GM12878 (cell line): ENCODE results near the gene HDAC9. TPM values are rescaled to one million over a fixed set of nuclear protein-coding genes. Genes with fewer than 3 reads are reported as not detected.

ENCODE experiments used
- ATAC-seq: fragments of 200-7000 bp; cut with Tn5 transposase; 3 replicates; pipeline ENCODE4 v1.9.1; 2020; ENCODE audit warnings: mild to moderate bottlenecking, moderate library complexity
- BruUV-seq: library from RNA; stranded (reverse); fragments of 400-500 nt; replicated peaks from 2 replicates; lab custom pipeline; 2021; lab: Mats Ljungman, UMichigan
- CTCF ChIA-PET: fragments of 300-600 bp; sonication (Branson Sonifier 250); formaldehyde crosslinking; extraction: SDS; loops from one replicate; lab custom pipeline; 2021; ENCODE audit warnings: inconsistent platforms; lab: Yijun Ruan, JAX
- POLR2A ChIA-PET: fragments of 350-600 bp; formaldehyde crosslinking; extraction: SDS; loops from one replicate; lab custom pipeline; 2021; ENCODE audit warnings: inconsistent platforms; lab: Charles Lee
- RAD21 ChIA-PET: fragments of 300-600 bp; sonication (Branson Sonifier 250); formaldehyde crosslinking; loops from one replicate; lab custom pipeline; 2023; ENCODE audit warnings: antibody characterized with exemption; ENCODE audit not compliant: unreplicated experiment; lab: Charles Lee
- SMC1A ChIA-PET: fragments of 300-600 bp; sonication (Branson Sonifier 250); formaldehyde crosslinking; loops from one replicate; lab custom pipeline; 2023; ENCODE audit not compliant: unreplicated experiment, uncharacterized antibody; lab: Charles Lee
- DNase-seq: peaks from one replicate; pipeline ENCODE4 v3.0.0-alpha.2; 2011; ENCODE audit warnings: low read depth, low spot score
- FAIRE-seq: peaks from 3 replicates; lab custom pipeline; 2011; peaks lifted over from hg19 to GRCh38; lab: Jason Lieb, UNC
- H2AFZ ChIP-seq: 2 replicates; pipeline ENCODE4 v1.6.0; 2011; ENCODE audit warnings: low read depth, low read length, control low read depth; ENCODE audit not compliant: control insufficient read depth
- H3K27ac ChIP-seq: 2 replicates; pipeline ENCODE4 v1.5.1; 2011; ENCODE audit warnings: control low read depth; ENCODE audit not compliant: control insufficient read depth, insufficient read depth
- H3K27me3 ChIP-seq, 2 experiments: replicated peaks in 1 of 2; 2 replicates each; pipeline versions ENCODE4 v1.6.0 to v1.6.1; 2011; ENCODE audit warnings: low read length in 1 of 2; ENCODE audit not compliant: control insufficient read depth in 2 of 2, insufficient read depth in 2 of 2
- H3K36me3 ChIP-seq, 2 experiments: 2 replicates each; pipeline ENCODE4 v1.5.1; 2011; ENCODE audit warnings: low read length in 1 of 2; ENCODE audit not compliant: control insufficient read depth in 2 of 2, insufficient read depth in 2 of 2
- H3K4me1 ChIP-seq: 2 replicates; pipeline ENCODE4 v1.6.1; 2011; ENCODE audit warnings: mild to moderate bottlenecking, low read length, moderate library complexity, mixed read lengths; ENCODE audit not compliant: control insufficient read depth, insufficient read depth
- H3K4me2 ChIP-seq: 2 replicates; pipeline ENCODE4 v1.6.0; 2011; ENCODE audit warnings: control low read depth; ENCODE audit not compliant: control insufficient read depth, insufficient read depth
- H3K4me3 ChIP-seq: fragments of 200-600 bp; sonication (generic); 2 replicates; pipeline ENCODE4 v1.5.1; 2016
- H3K79me2 ChIP-seq: 2 replicates; pipeline ENCODE4 v1.6.0; 2011; ENCODE audit warnings: low read length; ENCODE audit not compliant: control insufficient read depth, insufficient read depth
- H3K9ac ChIP-seq: 2 replicates; pipeline ENCODE4 v1.8.0; 2011; ENCODE audit warnings: low read length, control low read depth, mixed read lengths; ENCODE audit not compliant: control insufficient read depth, insufficient read depth
- H3K9me3 ChIP-seq: replicated peaks from 3 replicates; pipeline ENCODE4 v1.5.1; 2011; ENCODE audit warnings: mild to moderate bottlenecking, low read length; ENCODE audit not compliant: control insufficient read depth, insufficient read depth
- H4K20me1 ChIP-seq: 2 replicates; pipeline ENCODE4 v1.6.0; 2011; ENCODE audit not compliant: control insufficient read depth, insufficient read depth
- CBFB ChIP-seq: IDR thresholded peaks from 2 replicates; pipeline ENCODE4 v1.6.1; 2016; ENCODE audit warnings: antibody characterized with exemption, low read depth
- EED ChIP-seq: sonication (generic); IDR thresholded peaks from 2 replicates; pipeline ENCODE4 v1.6.1; 2016; ENCODE audit warnings: antibody characterized with exemption, low read depth
- EZH2 ChIP-seq: IDR thresholded peaks from 2 replicates; pipeline ENCODE4 v1.6.1; 2012; ENCODE audit warnings: low read depth, mild to moderate bottlenecking, control low read depth, inconsistent platforms, low read length, borderline replicate concordance; ENCODE audit not compliant: control insufficient read depth
- KDM1A ChIP-seq: fragments of 200-600 bp; sonication (generic); IDR thresholded peaks from 2 replicates; pipeline ENCODE4 v1.6.1; 2016; ENCODE audit warnings: borderline replicate concordance
- LARP7 ChIP-seq: fragments of 450-650 bp; IDR thresholded peaks from 2 replicates; pipeline ENCODE4 v1.6.1; 2017; ENCODE audit warnings: mild to moderate bottlenecking
- NFXL1 ChIP-seq: fragments of 450-650 bp; IDR thresholded peaks from 2 replicates; pipeline ENCODE4 v1.6.1; 2017; ENCODE audit warnings: antibody characterized with exemption, mild to moderate bottlenecking, borderline replicate concordance
- SPI1 ChIP-seq: IDR thresholded peaks from 2 replicates; pipeline ENCODE4 v1.6.1; 2011; ENCODE audit warnings: low read depth, mild to moderate bottlenecking, low read length, moderate library complexity, borderline replicate concordance; ENCODE audit not compliant: insufficient read depth
- STAT3 ChIP-seq: IDR thresholded peaks from 2 replicates; pipeline ENCODE4 v1.6.1; 2011; ENCODE audit warnings: low read depth, low read length, improper control_type of control experiment
- WRNIP1 ChIP-seq: IDR thresholded peaks from 2 replicates; pipeline ENCODE4 v1.6.1; 2011; ENCODE audit warnings: low read depth, low read length, improper control_type of control experiment, borderline replicate concordance
- ZNF217 ChIP-seq: fragments of 450-650 bp; IDR thresholded peaks from 2 replicates; pipeline ENCODE4 v1.6.1; 2017; ENCODE audit warnings: antibody characterized with exemption, mild to moderate bottlenecking
- WGBS: methylation state at CpG from one replicate; pipeline ENCODE4 v1.1.6; 2016; ENCODE audit warnings: low lambda C conversion rate; ENCODE audit not compliant: insufficient replicate concordance, insufficient coverage; ENCODE audit errors: missing lambda C conversion rate; 5-methylcytosine and 5-hydroxymethylcytosine counted together
- in situ Hi-C: fragments of 300-500 bp; cut with MboI; formaldehyde crosslinking; loops from 9 replicates; pipeline ENCODE4 v1.14.3; 2018; ENCODE audit warnings: mixed read lengths
- intact Hi-C: fragments of 100-400 bp; cut with micrococcal nuclease; formaldehyde crosslinking; loops from one replicate; pipeline ENCODE4 v1.14.2; 2022; ENCODE audit not compliant: unreplicated experiment
- polyA plus RNA-seq, 11 experiments: library from polyadenylated mRNA; depleted of rRNA in 4 of 11; unstranded in 6 of 11; stranded (reverse) in 5 of 11; fragments of >200 nt; fragmentation: Nextera tagmentation in 4 of 11; fragmentation: Illumina TruSeq in 1 of 11; extraction: Ambion mirVana in 4 of 11; extraction: Trizol in 1 of 11; gene quantifications; 1 replicate in 1 of 11; 2 replicates in 10 of 11; pipeline versions ENCODE4 v1.2.1 to v1.2.3, GENCODE V29; 2011 to 2016; ENCODE audit warnings: inconsistent platforms in 2 of 11, missing spikeins in 2 of 11, low read depth in 1 of 11
- total RNA-seq, 4 experiments: library from RNA; depleted of rRNA in 3 of 4; stranded (reverse); fragments of >200 nt in 3 of 4; fragmentation: Illumina TruSeq in 1 of 4; extraction: Trizol in 1 of 4; gene quantifications; 2 replicates each; pipeline versions ENCODE4 v1.2.1 to v1.2.3, GENCODE V29; 2013 to 2021
- TF ChIP-seq, protein P1 (sequence below): IDR thresholded peaks from 2 replicates; pipeline ENCODE4 v1.6.1; 2012; ENCODE audit warnings: low read length, inconsistent platforms
- TF ChIP-seq, protein P2 (sequence below): fragments of 450-650 bp; IDR thresholded peaks from 2 replicates; pipeline ENCODE4 v1.6.1; 2017; ENCODE audit warnings: mild to moderate bottlenecking, moderate library complexity
- TF ChIP-seq, protein P3 (sequence below): fragments of 450-650 bp; formaldehyde crosslinking; IDR thresholded peaks from 2 replicates; pipeline ENCODE4 v1.4.0; 2022; ENCODE audit warnings: mild to moderate bottlenecking, moderate library complexity
- TF ChIP-seq, protein P4 (sequence below): fragments of 450-650 bp; IDR thresholded peaks from 2 replicates; pipeline ENCODE4 v1.6.1; 2017; ENCODE audit warnings: mild to moderate bottlenecking

Gene HDAC9
- total and polyA plus RNA-seq, 10 of the 15 experiments (the other 5 are each of a cell fraction or from before 2014, with no cell fraction given): 0.73 to 12.8 (median 0.92) TPM

DNA sequence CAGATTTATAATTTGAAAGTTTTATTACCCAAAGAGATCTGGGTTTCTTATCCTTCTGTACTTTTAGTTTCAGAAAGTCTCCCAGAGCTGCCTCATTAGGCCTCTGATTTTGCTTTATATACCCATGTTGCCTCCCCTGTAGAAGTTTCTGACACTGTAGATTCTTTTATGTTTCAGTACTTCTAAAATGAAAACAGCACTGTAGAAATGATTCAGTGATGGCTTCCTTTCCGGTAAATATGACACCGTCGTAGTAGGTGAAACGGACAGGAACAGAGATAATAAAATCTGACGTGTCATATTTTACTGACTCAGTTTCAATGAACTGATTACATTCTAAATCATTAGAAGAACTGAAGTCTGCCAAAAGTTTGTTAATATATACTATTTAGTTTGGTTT, 349.2 kb downstream of the HDAC9 start:
- WGBS: 13% methylated on average over 5 of the region's 5 CpGs
- RAD21 ChIA-PET: no interaction called here
- no peak for TF ChIP-seq EED
- no peak for TF ChIP-seq NFXL1
- TF ChIP-seq, protein P1, sequence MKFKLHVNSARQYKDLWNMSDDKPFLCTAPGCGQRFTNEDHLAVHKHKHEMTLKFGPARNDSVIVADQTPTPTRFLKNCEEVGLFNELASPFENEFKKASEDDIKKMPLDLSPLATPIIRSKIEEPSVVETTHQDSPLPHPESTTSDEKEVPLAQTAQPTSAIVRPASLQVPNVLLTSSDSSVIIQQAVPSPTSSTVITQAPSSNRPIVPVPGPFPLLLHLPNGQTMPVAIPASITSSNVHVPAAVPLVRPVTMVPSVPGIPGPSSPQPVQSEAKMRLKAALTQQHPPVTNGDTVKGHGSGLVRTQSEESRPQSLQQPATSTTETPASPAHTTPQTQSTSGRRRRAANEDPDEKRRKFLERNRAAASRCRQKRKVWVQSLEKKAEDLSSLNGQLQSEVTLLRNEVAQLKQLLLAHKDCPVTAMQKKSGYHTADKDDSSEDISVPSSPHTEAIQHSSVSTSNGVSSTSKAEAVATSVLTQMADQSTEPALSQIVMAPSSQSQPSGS: no peak
- TF ChIP-seq STAT3: no peak
- TF ChIP-seq, protein P2, sequence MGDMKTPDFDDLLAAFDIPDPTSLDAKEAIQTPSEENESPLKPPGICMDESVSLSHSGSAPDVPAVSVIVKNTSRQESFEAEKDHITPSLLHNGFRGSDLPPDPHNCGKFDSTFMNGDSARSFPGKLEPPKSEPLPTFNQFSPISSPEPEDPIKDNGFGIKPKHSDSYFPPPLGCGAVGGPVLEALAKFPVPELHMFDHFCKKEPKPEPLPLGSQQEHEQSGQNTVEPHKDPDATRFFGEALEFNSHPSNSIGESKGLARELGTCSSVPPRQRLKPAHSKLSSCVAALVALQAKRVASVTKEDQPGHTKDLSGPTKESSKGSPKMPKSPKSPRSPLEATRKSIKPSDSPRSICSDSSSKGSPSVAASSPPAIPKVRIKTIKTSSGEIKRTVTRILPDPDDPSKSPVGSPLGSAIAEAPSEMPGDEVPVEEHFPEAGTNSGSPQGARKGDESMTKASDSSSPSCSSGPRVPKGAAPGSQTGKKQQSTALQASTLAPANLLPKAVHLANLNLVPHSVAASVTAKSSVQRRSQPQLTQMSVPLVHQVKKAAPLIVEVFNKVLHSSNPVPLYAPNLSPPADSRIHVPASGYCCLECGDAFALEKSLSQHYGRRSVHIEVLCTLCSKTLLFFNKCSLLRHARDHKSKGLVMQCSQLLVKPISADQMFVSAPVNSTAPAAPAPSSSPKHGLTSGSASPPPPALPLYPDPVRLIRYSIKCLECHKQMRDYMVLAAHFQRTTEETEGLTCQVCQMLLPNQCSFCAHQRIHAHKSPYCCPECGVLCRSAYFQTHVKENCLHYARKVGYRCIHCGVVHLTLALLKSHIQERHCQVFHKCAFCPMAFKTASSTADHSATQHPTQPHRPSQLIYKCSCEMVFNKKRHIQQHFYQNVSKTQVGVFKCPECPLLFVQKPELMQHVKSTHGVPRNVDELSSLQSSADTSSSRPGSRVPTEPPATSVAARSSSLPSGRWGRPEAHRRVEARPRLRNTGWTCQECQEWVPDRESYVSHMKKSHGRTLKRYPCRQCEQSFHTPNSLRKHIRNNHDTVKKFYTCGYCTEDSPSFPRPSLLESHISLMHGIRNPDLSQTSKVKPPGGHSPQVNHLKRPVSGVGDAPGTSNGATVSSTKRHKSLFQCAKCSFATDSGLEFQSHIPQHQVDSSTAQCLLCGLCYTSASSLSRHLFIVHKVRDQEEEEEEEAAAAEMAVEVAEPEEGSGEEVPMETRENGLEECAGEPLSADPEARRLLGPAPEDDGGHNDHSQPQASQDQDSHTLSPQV: no peak
- TF ChIP-seq SPI1: no peak
- TF ChIP-seq CBFB: no peak
- no peak for TF ChIP-seq EZH2
- TF ChIP-seq, protein P3, sequence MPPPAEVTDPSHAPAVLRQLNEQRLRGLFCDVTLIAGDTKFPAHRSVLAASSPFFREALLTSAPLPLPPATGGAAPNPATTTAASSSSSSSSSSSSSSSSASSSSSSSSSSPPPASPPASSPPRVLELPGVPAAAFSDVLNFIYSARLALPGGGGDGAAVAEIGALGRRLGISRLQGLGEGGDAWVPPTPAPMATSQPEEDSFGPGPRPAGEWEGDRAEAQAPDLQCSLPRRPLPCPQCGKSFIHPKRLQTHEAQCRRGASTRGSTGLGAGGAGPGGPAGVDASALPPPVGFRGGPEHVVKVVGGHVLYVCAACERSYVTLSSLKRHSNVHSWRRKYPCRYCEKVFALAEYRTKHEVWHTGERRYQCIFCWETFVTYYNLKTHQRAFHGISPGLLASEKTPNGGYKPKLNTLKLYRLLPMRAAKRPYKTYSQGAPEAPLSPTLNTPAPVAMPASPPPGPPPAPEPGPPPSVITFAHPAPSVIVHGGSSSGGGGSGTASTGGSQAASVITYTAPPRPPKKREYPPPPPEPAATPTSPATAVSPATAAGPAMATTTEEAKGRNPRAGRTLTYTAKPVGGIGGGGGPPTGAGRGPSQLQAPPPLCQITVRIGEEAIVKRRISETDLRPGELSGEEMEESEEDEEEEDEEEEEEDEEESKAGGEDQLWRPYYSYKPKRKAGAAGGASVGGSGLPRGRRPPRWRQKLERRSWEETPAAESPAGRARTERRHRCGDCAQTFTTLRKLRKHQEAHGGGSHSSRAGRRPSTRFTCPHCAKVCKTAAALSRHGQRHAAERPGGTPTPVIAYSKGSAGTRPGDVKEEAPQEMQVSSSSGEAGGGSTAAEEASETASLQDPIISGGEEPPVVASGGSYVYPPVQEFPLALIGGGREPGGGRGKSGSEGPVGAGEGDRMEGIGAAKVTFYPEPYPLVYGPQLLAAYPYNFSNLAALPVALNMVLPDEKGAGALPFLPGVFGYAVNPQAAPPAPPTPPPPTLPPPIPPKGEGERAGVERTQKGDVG (CRISPR knock-in tag): no peak
- no peak for TF ChIP-seq LARP7
- TF ChIP-seq ZNF217: no peak
- no peak for TF ChIP-seq WRNIP1
- no peak for TF ChIP-seq KDM1A
- TF ChIP-seq, protein P4, sequence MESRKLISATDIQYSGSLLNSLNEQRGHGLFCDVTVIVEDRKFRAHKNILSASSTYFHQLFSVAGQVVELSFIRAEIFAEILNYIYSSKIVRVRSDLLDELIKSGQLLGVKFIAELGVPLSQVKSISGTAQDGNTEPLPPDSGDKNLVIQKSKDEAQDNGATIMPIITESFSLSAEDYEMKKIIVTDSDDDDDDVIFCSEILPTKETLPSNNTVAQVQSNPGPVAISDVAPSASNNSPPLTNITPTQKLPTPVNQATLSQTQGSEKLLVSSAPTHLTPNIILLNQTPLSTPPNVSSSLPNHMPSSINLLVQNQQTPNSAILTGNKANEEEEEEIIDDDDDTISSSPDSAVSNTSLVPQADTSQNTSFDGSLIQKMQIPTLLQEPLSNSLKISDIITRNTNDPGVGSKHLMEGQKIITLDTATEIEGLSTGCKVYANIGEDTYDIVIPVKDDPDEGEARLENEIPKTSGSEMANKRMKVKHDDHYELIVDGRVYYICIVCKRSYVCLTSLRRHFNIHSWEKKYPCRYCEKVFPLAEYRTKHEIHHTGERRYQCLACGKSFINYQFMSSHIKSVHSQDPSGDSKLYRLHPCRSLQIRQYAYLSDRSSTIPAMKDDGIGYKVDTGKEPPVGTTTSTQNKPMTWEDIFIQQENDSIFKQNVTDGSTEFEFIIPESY: no peak

More for the DNA sequence above, 349.2 kb downstream of the HDAC9 start:
- Histone ChIP-seq H3K9me3 (no peaks in the 10 kb centered on the region), H3K27ac (no peak overlapping the region), H3K27me3 (no peaks in the 10 kb centered on the region), H3K4me3 (no peak overlapping the region), H3K4me2 (no peak overlapping the region), H3K79me2 (no peaks in the 10 kb centered on the region), H3K36me3 (no peaks in the 10 kb centered on the region), H3K4me1 (no peaks in the 10 kb centered on the region), H4K20me1 (no peaks in the 10 kb centered on the region), H2AFZ (no peak overlapping the region), H3K9ac (no peak overlapping the region)
- DNase-seq: no peak
- ChIA-PET CTCF (no interaction called here), POLR2A (no interaction called here), SMC1A (interaction anchor here (1.6 to 1.7 kb wide), 2 partner anchors 31 to 42 kb away, joined by 4 to 5 read pairs; no protein-coding TSS in a partner anchor)
- in situ Hi-C loops (no loop called here), intact Hi-C loops (no loop called here)
- no peak; the same call in 2 of the 3 replicates for ATAC-seq
- no peak for FAIRE-seq
- no TSS peak for BruUV-seq
